ENCODE results near the gene FAM217B.

The FAM217B gene

GRCh38 chr20:59976156-59976782 is 36.1 kb downstream of the FAM217B start:
- DNase-seq = no peak

- DNase-seq = no peak
These were observed 36.9 kb downstream of the FAM217B start for GRCh38 chr20:59977086-59977485.

GRCh38 chr20:59983076-59983475 is 42.9 kb downstream of the FAM217B start:
- DNase-seq = no peak

GRCh38 chr20:59984541-59984940 is 44.4 kb downstream of the FAM217B start:
- peak; percentile 35 to 57 for DNase-seq

- no peak for DNase-seq
These were observed 45.0 kb downstream of the FAM217B start for GRCh38 chr20:59985164-59985563.

- DNase-seq = peak; percentile 21 to 39
These were observed 45.7 kb downstream of the FAM217B start for GRCh38 chr20:59985864-59986263.

- DNase-seq = no peak
These were observed 46.9 kb downstream of the FAM217B start for GRCh38 chr20:59987135-59987534.

GRCh38 chr20:59988141-59988540 is 48.0 kb downstream of the FAM217B start:
- no peak for DNase-seq

GRCh38 chr20:59992526-59993084 is 52.4 kb downstream of the FAM217B start:
- DNase-seq = no peak

- no peak for DNase-seq
These were observed 53.7 kb downstream of the FAM217B start for GRCh38 chr20:59993736-59994430.

GRCh38 chr20:59994697-59995122 is 54.5 kb downstream of the FAM217B start:
- peak; percentile 16 to 37 for DNase-seq

GRCh38 chr20:59996108-59996507 is 55.9 kb downstream of the FAM217B start:
- no peak for DNase-seq

- DNase-seq = no peak
These were observed 57.7 kb downstream of the FAM217B start for GRCh38 chr20:59997896-59998295.
